Spleen (tissue), 7 donors: Measurements from ENCODE around the gene POU2F1.

Experiments
- CTCF ChIP-seq, 11 experiments: fragments of 200-600 bp in 7 of 11; fragments of 450-650 bp in 4 of 11; sonication (generic) in 4 of 11; IDR thresholded peaks in 8 of 11; conservative IDR thresholded peaks in 3 of 11; 1 replicate in 7 of 11; 2 replicates in 4 of 11; pipeline versions ENCODE4 v1.4.0 to v1.8.0; 2016 to 2021; ENCODE audit warnings: antibody characterized with exemption in 11 of 11, inconsistent platforms in 4 of 11, mild to moderate bottlenecking in 1 of 11
- POLR2AphosphoS5 ChIP-seq, 3 donors: sonication (generic); formaldehyde crosslinking; IDR thresholded peaks; one replicate each; pipeline ENCODE4 v1.5.1; 2017; ENCODE audit warnings: antibody characterized with exemption in 3 of 3
- donor health status: DM: no; HTN: no; CAD: no; lungs with moderate emphysema.
- donor health status: DM: no; HTN: no; CAD: no.
- donor health status: DM: no; HTN: no; CAD: no.

GRCh38 chr1:167294528-167294927, 73.8 kb downstream of the POU2F1 start:
- TF ChIP-seq CTCF (IDR thresholded peaks at IDR 0.05 in 8 of 11, conservative IDR thresholded peaks at IDR 0.05 in 3 of 11) (no peak), POLR2AphosphoS5 (IDR thresholded peaks at IDR 0.05) (no peak)
